Measurements from ENCODE around the gene ASXL1.

The ASXL1 gene

DNA sequence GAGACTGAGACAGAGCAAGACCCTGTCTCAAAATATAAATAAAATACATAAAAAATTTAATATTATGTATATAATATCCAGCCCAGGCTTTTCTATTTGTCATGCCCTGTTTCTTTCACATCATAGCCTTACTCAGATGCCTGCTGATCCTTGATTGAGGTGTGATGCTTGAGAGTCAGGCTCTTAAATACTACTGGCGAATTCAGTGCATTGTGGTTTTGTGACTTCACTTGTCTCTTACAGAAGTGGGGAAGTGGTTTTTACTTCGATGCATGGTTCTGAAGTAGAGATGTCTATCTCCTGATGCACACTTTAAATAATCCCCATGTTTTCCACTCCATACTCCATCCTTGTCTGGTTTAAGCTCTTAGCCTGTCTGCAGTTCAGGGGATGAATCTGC, 29.1 kb downstream of the ASXL1 start:
- Histone ChIP-seq H3K27me3 (ENCODE audit: insufficient read depth, low read depth) (no peaks in the 10 kb centered on the region), H3K36me3 (ENCODE audit: insufficient read depth) (no peaks in the 10 kb centered on the region; the same call in 1 of the 2 replicates), H3K79me2 (ENCODE audit: insufficient read depth, low read depth) (peaks cover 46% of the 10 kb centered on the region; the same call in 1 of the 2 replicates), H4K20me1 (ENCODE audit: insufficient read depth) (no peaks in the 10 kb centered on the region), H3K4me2 (no peak overlapping the region), H3K27ac (no peak overlapping the region), H3K4me1 (ENCODE audit: low read depth, poor library complexity, severe bottlenecking) (peaks cover 24% of the 10 kb centered on the region), H3K9ac (no peak overlapping the region), H2AFZ (ENCODE audit: low read depth) (no peak overlapping the region), H3K4me3 (IDR thresholded peaks at IDR 0.05; ENCODE audit: insufficient read depth, low read depth, low read length) (no peak overlapping the region)
- TF ChIP-seq CTCF (conservative IDR thresholded peaks at IDR 0.05; ENCODE audit: low read depth, low read length) = no peak

GRCh38 chr20:32391003-32391402, 32.9 kb downstream of the ASXL1 start:
- H3K36me3 ChIP-seq (ENCODE audit: insufficient read depth) = no peaks in the 10 kb centered on the region
- no peak overlapping the region for H3K4me3 ChIP-seq (IDR thresholded peaks at IDR 0.05; ENCODE audit: insufficient read depth, low read depth, low read length)
- H2AFZ ChIP-seq (ENCODE audit: low read depth) = no peak overlapping the region
- H4K20me1 ChIP-seq (ENCODE audit: insufficient read depth) = no peaks in the 10 kb centered on the region
- no peak overlapping the region for H3K27ac ChIP-seq
- peaks cover 56% of the 10 kb centered on the region; the same call in 1 of the 2 replicates for H3K79me2 ChIP-seq (ENCODE audit: insufficient read depth, low read depth)
- H3K9ac ChIP-seq = no peak overlapping the region
- H3K27me3 ChIP-seq (ENCODE audit: insufficient read depth, low read depth) = no peaks in the 10 kb centered on the region
- H3K4me1 ChIP-seq (ENCODE audit: low read depth, poor library complexity, severe bottlenecking) = peaks cover 19% of the 10 kb centered on the region
- no peak overlapping the region for H3K4me2 ChIP-seq
- TF ChIP-seq CTCF (conservative IDR thresholded peaks at IDR 0.05; ENCODE audit: low read depth, low read length) = no peak

GRCh38 chr20:32395066-32395465, 36.9 kb downstream of the ASXL1 start:
- no peak overlapping the region for H3K4me3 ChIP-seq (IDR thresholded peaks at IDR 0.05; ENCODE audit: insufficient read depth, low read depth, low read length)
- no peaks in the 10 kb centered on the region for H3K36me3 ChIP-seq (ENCODE audit: insufficient read depth)
- H3K9ac ChIP-seq = no peak overlapping the region
- H2AFZ ChIP-seq (ENCODE audit: low read depth) = no peak overlapping the region
- H4K20me1 ChIP-seq (ENCODE audit: insufficient read depth) = no peaks in the 10 kb centered on the region
- H3K4me2 ChIP-seq = no peak overlapping the region
- H3K79me2 ChIP-seq (ENCODE audit: insufficient read depth, low read depth) = peaks cover 53% of the 10 kb centered on the region; the same call in 1 of the 2 replicates
- H3K4me1 ChIP-seq (ENCODE audit: low read depth, poor library complexity, severe bottlenecking) = no peaks in the 10 kb centered on the region
- H3K27ac ChIP-seq = no peak overlapping the region
- no peaks in the 10 kb centered on the region for H3K27me3 ChIP-seq (ENCODE audit: insufficient read depth, low read depth)
- TF ChIP-seq CTCF (conservative IDR thresholded peaks at IDR 0.05; ENCODE audit: low read depth, low read length) = no peak

GRCh38 chr20:32396646-32397160, 38.6 kb downstream of the ASXL1 start:
- no peak overlapping the region for H3K4me3 ChIP-seq (IDR thresholded peaks at IDR 0.05; ENCODE audit: insufficient read depth, low read depth, low read length)
- no peak overlapping the region for H3K27ac ChIP-seq
- H3K79me2 ChIP-seq (ENCODE audit: insufficient read depth, low read depth) = peaks cover 58% of the 10 kb centered on the region; the same call in 1 of the 2 replicates
- no peak for TF ChIP-seq CTCF (conservative IDR thresholded peaks at IDR 0.05; ENCODE audit: low read depth, low read length)
- H3K4me2 ChIP-seq = no peak overlapping the region
- H3K9ac ChIP-seq = no peak overlapping the region
- H4K20me1 ChIP-seq (ENCODE audit: insufficient read depth) = no peaks in the 10 kb centered on the region
- H3K36me3 ChIP-seq (ENCODE audit: insufficient read depth) = no peaks in the 10 kb centered on the region
- H3K27me3 ChIP-seq (ENCODE audit: insufficient read depth, low read depth) = no peaks in the 10 kb centered on the region
- no peaks in the 10 kb centered on the region for H3K4me1 ChIP-seq (ENCODE audit: low read depth, poor library complexity, severe bottlenecking)
- H2AFZ ChIP-seq (ENCODE audit: low read depth) = no peak overlapping the region
